SK-N-SH treated with all-trans-retinoic acid at 6 μM for 48 hours (cell line): Measurements from ENCODE around the gene EFHD1.

ENCODE experiments used
- ATAC-seq: fragments of 200-7000 bp; cut with Tn5 transposase; 3 replicates; pipeline ENCODE4 v1.9.1; 2020; ENCODE audit warnings: mild to moderate bottlenecking, moderate library complexity
- ARNTL ChIP-seq: fragments of 450-650 bp; formaldehyde crosslinking; IDR thresholded peaks from 2 replicates; pipeline ENCODE4 v1.5.0; 2020; ENCODE audit warnings: low read depth, mild to moderate bottlenecking, moderate library complexity, borderline replicate concordance
- BACH2 ChIP-seq: fragments of 250-450 bp; sonication (Bioruptor Pico); IDR thresholded peaks from 2 replicates; pipeline ENCODE4 v1.9.0; 2021; ENCODE audit warnings: mild to moderate bottlenecking, borderline replicate concordance
- CREB5 ChIP-seq: fragments of 250-450 bp; sonication (Bioruptor Pico); IDR thresholded peaks from 2 replicates; pipeline ENCODE4 v1.5.1; 2020; ENCODE audit warnings: low read depth, mild to moderate bottlenecking, moderate library complexity
- CSDC2 ChIP-seq: fragments of 250-450 bp; sonication (Bioruptor Pico); IDR thresholded peaks from 2 replicates; pipeline ENCODE4 v1.5.0; 2020; ENCODE audit warnings: mild to moderate bottlenecking, moderate library complexity
- CSRNP3 ChIP-seq: fragments of 250-450 bp; sonication (Bioruptor Pico); IDR thresholded peaks from 2 replicates; pipeline ENCODE4 v1.5.1; 2021; ENCODE audit warnings: mild to moderate bottlenecking, moderate library complexity
- ESRRG ChIP-seq: fragments of 250-450 bp; sonication (Bioruptor Pico); IDR thresholded peaks from 2 replicates; pipeline ENCODE4 v1.6.1; 2021; ENCODE audit warnings: mild to moderate bottlenecking
- GLIS3 ChIP-seq: fragments of 250-450 bp; sonication (Bioruptor Pico); IDR thresholded peaks from 2 replicates; pipeline ENCODE4 v1.5.0; 2020; ENCODE audit warnings: mild to moderate bottlenecking, moderate library complexity
- ISL1 ChIP-seq: fragments of 250-450 bp; sonication (Bioruptor Pico); IDR thresholded peaks from 2 replicates; pipeline ENCODE4 v2.1.2; 2022; ENCODE audit warnings: mild to moderate bottlenecking, moderate library complexity
- OSR1 ChIP-seq: fragments of 250-450 bp; sonication (Bioruptor Pico); IDR thresholded peaks from 2 replicates; pipeline ENCODE4 v1.8.0; 2022; ENCODE audit warnings: moderate library complexity, mild to moderate bottlenecking, inconsistent platforms
- PATZ1 ChIP-seq: fragments of 250-450 bp; sonication (Bioruptor Pico); IDR thresholded peaks from 2 replicates; pipeline ENCODE4 v1.8.0; 2020; ENCODE audit warnings: mild to moderate bottlenecking, moderate library complexity, borderline replicate concordance
- POU6F1 ChIP-seq: fragments of 250-450 bp; sonication (Bioruptor Pico); IDR thresholded peaks from 2 replicates; pipeline ENCODE4 v1.8.0; 2021; ENCODE audit warnings: low read depth, mild to moderate bottlenecking, moderate library complexity, borderline replicate concordance
- PPARA ChIP-seq: fragments of 250-450 bp; sonication (Bioruptor Pico); IDR thresholded peaks from 2 replicates; pipeline ENCODE4 v1.5.0; 2020; ENCODE audit warnings: mild to moderate bottlenecking, borderline replicate concordance
- RARB ChIP-seq: fragments of 250-450 bp; sonication (Bioruptor Pico); IDR thresholded peaks from 2 replicates; pipeline ENCODE4 v1.8.0; 2021; ENCODE audit warnings: mild to moderate bottlenecking, moderate library complexity
- SNAI2 ChIP-seq: fragments of 250-450 bp; sonication (Bioruptor Pico); IDR thresholded peaks from 2 replicates; pipeline ENCODE4 v1.5.0; 2020; ENCODE audit warnings: mild to moderate bottlenecking, moderate library complexity
- TCF4 ChIP-seq: fragments of 250-450 bp; sonication (Bioruptor Pico); IDR thresholded peaks from 2 replicates; pipeline ENCODE4 v1.8.0; 2021; ENCODE audit warnings: mild to moderate bottlenecking, moderate library complexity, borderline replicate concordance
- TOX ChIP-seq: fragments of 250-450 bp; sonication (Bioruptor Pico); IDR thresholded peaks from 2 replicates; pipeline ENCODE4 v1.8.0; 2021; ENCODE audit warnings: mild to moderate bottlenecking, moderate library complexity, borderline replicate concordance
- TSHZ2 ChIP-seq: fragments of 250-450 bp; sonication (Bioruptor Pico); IDR thresholded peaks from 2 replicates; pipeline ENCODE4 v1.5.0; 2020; ENCODE audit warnings: mild to moderate bottlenecking, moderate library complexity
- ZC3H10 ChIP-seq: fragments of 250-450 bp; sonication (Bioruptor Pico); IDR thresholded peaks from 2 replicates; pipeline ENCODE4 v1.5.1; 2021; ENCODE audit warnings: mild to moderate bottlenecking, moderate library complexity
- ZFP3 ChIP-seq: fragments of 250-450 bp; sonication (Bioruptor Pico); IDR thresholded peaks from 2 replicates; pipeline ENCODE4 v1.5.0; 2020; ENCODE audit warnings: mild to moderate bottlenecking, moderate library complexity
- ZFP30 ChIP-seq: fragments of 450-650 bp; formaldehyde crosslinking; IDR thresholded peaks from 2 replicates; pipeline ENCODE4 v1.5.0; 2022; ENCODE audit warnings: mild to moderate bottlenecking, moderate library complexity
- ZNF565 ChIP-seq: fragments of 450-650 bp; formaldehyde crosslinking; conservative IDR thresholded peaks from 2 replicates; pipeline ENCODE4 v1.5.0; 2020; ENCODE audit warnings: low read depth, mild to moderate bottlenecking, moderate library complexity
- ZNF70 ChIP-seq: fragments of 450-650 bp; formaldehyde crosslinking; IDR thresholded peaks from 2 replicates; pipeline ENCODE4 v1.5.0; 2020; ENCODE audit warnings: mild to moderate bottlenecking, moderate library complexity
- ZNF8 ChIP-seq: fragments of 450-650 bp; formaldehyde crosslinking; IDR thresholded peaks from 2 replicates; pipeline ENCODE4 v1.5.0; 2020; ENCODE audit warnings: mild to moderate bottlenecking, moderate library complexity

Gene EFHD1

GRCh38 chr2:232600053-232600773 lies 33.2 kb upstream of the EFHD1 start:
- no peak for ATAC-seq
- TF ChIP-seq OSR1 (CRISPR knock-in tag) (no peak), ZFP30 (CRISPR knock-in tag) (no peak), BACH2 (CRISPR knock-in tag) (no peak), PPARA (CRISPR knock-in tag) (no peak), ARNTL (CRISPR knock-in tag) (no peak), ZC3H10 (no peak), RARB (no peak), ZNF8 (CRISPR knock-in tag) (no peak)

GRCh38 chr2:232603283-232603682 lies 30.1 kb upstream of the EFHD1 start:
- TF ChIP-seq BACH2 (CRISPR knock-in tag) (no peak), CREB5 (no peak), ARNTL (CRISPR knock-in tag) (no peak), ESRRG (no peak), TOX (no peak), ZNF70 (no peak), PATZ1 (CRISPR knock-in tag) (no peak), RARB (no peak), ISL1 (no peak), ZFP3 (CRISPR knock-in tag) (no peak), ZFP30 (CRISPR knock-in tag) (no peak), SNAI2 (CRISPR knock-in tag) (no peak), CSRNP3 (no peak)
- no peak for ATAC-seq

GRCh38 chr2:232604535-232604934 lies 28.9 kb upstream of the EFHD1 start:
- ATAC-seq: no peak

More at GRCh38 chr2:232604535-232604934, 28.9 kb upstream of the EFHD1 start:
- TF ChIP-seq ZNF8 (CRISPR knock-in tag): no peak
- no peak for TF ChIP-seq TSHZ2 (CRISPR knock-in tag)
- TF ChIP-seq OSR1 (CRISPR knock-in tag): no peak
- no peak for TF ChIP-seq GLIS3 (CRISPR knock-in tag)
- TF ChIP-seq ISL1: no peak
- TF ChIP-seq TCF4 (CRISPR knock-in tag): no peak
- TF ChIP-seq PPARA (CRISPR knock-in tag): no peak
- no peak for TF ChIP-seq ARNTL (CRISPR knock-in tag)
- no peak for TF ChIP-seq RARB
- no peak for TF ChIP-seq PATZ1 (CRISPR knock-in tag)
- no peak for TF ChIP-seq ZNF565 (CRISPR knock-in tag)
- TF ChIP-seq TOX: no peak
- TF ChIP-seq ZFP30 (CRISPR knock-in tag): no peak
- no peak for TF ChIP-seq CSRNP3
- no peak for TF ChIP-seq ZNF70
- no peak for TF ChIP-seq POU6F1 (CRISPR knock-in tag)
- TF ChIP-seq CSDC2 (CRISPR knock-in tag): no peak
- no peak for TF ChIP-seq CREB5
